HG03521 (cell line): ENCODE results near the gene PGP.

Source experiments
- ATAC-seq: cut with Tn5 transposase; IDR thresholded peaks from one replicate; pipeline ENCODE4 v1.9.1; 2021; ENCODE audit warnings: mild to moderate bottlenecking, moderate library complexity; ENCODE audit not compliant: unreplicated experiment

Gene PGP

DNA sequence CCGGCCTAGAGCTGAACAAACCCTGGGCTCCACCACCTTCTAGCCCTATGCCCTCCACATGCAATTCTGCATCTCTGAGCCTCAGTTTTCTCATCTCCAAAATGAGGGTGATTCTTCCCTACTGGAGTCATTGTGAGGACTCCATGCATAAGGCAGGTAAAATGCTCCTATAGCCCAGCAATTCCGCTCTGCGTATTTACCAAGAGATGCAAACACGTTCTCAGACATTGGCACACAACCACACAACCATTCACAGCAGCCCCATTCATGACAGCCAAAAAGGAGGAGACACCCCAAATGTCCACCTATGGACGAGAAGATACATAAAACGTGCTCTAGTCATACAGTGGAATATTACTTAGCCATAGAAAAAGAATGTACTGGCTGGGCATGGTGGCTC lies 14.3 kb downstream of the PGP start:
- ATAC-seq = no peak

DNA sequence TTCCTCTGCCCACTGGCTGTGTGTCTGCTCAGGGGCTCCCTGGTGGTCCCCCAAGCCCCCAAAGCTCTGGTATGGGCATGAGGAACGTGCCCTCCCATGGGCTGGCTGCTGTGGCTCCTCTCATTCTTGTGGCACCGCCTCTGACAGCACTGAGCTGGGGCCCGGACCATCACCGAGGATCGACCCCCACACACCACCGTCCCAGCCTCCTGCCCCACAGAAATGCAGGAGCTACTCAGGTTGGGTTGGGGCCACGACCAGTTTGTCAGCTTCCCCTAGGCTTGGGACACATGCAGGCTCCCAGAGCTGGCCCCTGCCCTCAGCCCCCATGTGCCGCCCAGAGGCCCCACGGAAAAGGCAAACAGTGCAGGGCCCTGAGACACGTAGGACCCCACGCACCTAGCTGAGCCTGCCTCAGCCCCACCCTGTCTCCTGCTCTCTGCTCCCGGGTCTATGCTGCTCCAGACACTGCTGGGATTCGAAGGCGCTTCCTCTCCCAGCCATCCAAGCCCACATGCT lies 15.0 kb downstream of the PGP start:
- ATAC-seq = no peak

DNA sequence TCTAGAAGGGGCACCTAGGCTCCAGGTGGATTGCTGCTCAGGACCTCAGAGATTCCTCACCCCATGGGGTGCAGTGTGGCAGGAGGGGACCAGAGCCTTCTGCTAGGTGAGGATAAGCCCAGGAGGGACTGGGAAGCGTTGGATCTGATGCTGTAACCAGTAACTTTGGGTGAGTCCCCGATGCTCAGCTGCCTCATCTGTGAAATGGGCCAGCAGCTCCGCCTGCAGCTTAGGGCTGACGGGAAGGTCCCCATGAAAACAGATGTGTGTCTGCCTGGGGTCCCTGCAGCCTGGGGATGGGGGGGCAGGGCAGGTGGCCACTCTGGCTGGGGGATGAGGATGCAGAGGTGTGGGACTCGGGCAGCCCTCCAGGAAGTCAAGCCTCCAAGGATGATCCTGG lies 15.5 kb downstream of the PGP start:
- no peak for ATAC-seq

DNA sequence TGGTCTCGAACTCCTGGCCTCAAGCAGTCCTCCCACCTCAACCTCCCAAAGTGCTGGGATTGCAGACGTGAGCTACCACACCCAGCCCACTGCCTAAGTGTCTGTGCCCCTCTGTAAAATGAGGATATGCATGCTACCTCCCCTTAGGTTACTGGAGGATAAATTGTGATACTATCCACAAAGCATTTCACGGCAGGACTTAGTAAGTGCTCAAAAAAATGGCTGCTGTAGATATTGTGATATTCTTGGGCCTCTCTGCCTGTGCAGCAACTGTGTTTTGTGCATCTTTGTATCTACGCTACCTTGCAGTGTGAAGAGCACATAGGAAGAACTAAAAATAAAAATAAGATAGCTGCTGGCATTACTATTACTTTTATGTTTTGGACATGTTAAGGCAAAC lies 16.4 kb downstream of the PGP start:
- no peak for ATAC-seq

- ATAC-seq = no peak
Observed at GRCh38 chr16:2197765-2198164, 16.9 kb downstream of the PGP start.

DNA sequence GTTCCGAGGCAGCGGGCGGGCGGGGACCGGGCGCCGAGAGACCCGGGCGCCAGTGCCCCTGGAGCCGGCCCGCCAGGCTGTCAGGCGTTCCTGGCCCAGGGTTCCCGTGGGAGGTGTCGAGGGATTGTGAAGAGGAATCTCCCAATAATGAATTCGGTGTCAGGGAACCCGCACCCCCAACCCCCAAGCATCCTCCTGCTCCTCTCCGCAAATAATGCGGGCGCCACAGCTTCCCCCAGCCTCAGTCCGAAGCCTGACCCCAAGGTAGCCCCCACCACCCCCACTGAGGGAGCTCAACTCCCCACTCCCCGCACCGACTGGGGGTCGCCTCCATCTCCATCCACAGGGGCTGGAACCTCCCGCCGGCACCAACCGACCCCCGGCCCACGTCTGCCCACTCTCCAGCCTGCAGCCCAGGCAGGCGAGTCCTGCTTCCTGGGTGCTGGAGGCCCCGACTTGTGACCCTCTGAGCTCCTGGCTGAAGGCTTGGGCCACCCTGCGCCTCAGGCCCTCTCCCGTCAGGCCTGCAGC lies 17.6 kb downstream of the PGP start:
- no peak for ATAC-seq

DNA sequence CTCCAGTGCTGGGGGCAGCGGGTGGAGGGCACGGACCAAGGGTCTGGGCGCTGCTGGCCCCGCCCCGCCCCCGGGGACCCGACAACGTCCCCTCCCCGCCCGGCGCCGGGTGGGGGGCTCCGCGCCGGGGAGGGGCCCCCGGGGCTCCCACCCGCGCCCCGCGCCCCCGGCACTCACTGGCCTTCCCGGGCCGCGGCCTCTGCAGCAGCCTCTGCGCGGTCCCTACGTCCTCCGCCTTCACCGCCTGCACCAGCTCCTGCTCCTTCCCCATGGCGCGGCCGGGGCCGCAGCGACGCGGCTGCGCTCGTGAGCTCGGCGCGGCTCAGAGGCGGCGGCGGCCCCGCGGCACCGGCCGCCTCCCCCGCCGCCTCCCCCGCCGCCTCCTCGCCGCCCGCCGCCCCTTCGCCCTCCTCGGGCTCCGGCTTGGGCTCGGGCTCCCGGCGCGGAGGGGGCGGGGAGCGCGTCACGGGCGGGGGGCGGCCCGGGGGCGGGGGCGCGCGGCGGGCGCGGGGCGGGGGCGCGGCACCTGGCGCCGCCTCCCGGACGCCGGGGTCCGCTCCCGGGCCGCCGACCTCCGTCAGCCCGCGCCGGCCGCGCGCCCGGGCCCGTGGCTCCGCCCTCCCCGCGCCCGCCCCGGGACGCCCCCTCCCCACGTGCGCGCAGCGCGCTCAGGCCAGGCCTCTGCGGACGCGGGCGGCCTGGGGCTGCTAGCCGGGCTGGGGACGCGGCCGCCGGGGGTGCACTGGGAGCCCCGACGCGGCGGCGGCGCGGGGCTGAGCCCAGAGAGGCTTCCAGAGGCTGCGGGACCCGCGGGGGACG lies 18.3 kb downstream of the PGP start, which contains the start of gene CASKIN1:
Gene CASKIN1 (minus strand): TSS at position 444 of the 819 bp plus-strand sequence. CDS start 173 bp downstream, at position 271.
- no peak for ATAC-seq

- no peak for ATAC-seq
Observed at GRCh38 chr16:2195322-2196161, 19.1 kb downstream of the PGP start.

DNA sequence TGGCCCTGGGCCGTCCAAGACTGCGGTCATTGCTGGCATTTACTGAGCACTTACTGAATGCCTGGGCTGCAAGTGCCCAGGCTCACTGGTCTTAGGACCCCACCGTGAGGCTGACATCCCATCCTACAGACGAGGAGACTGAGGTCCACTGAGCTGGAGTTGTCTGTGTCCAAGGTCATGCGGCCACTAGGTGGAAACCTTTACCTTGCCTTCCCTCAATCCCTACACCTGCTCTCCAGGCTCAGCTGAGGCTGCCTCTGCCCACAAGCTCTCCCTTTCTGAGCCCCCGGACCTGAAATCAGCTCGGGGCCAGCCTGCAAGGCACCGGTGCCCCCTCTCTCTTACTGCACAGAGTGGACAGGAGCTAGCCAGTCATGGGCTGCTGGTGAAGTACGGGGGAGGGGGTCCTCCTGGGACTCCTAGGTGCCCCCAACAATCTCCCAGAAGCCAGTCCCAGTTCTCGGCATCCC lies 19.8 kb downstream of the PGP start:
- no peak for ATAC-seq

GRCh38 chr16:2194166-2194834 lies 20.3 kb downstream of the PGP start:
- ATAC-seq = no peak

DNA sequence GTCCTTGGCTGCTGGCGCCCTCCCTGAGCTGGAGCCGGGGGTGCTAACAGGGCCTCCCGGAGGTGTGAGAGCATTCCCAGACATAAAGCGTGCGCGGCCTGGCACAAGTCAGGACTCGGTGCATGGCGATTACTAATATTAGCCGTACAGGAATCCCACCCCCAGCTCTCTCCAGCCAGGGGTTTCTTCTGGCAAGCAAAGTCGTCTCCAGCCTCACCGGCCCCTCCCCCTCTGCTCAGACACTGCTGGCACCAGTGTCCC lies 23.3 kb downstream of the PGP start:
- ATAC-seq = no peak

DNA sequence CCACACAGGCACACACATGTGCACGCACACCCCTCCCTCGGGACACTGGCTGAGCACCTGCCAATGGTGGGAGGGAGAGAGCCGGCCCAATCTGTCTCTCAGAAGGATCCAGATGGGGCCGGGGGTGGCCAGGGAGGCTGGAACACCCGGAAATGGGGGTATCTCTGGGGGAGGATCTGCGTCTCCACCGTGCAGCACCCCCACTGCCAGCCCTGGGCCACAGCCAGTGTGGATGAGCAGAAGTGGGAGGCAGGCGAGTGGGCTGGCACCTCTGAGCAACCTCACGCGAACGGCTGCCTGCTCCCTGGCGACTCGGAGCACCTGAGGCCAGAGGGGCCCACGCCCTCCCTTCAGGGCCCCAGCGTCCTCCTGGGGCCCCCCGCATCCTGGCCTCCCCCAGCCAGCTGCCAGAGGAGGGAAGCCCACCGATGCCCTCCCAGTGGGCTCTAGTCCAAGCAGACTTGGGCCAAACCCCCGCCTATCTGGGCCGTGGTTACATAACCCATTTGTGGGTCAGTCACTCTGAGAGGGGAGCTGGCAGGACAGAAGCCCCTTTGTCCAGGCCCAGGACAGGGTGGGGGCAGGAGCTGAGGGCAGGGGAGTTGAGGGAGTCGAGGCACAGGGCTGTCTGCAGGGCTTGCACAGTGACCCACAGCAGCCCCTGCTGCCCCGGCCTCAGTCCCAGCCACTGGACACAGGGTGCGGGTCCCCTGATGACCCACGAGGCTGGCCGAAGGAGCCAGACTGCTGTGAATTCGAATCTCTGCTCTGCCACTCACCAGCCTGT lies 23.8 kb downstream of the PGP start:
- no peak for ATAC-seq

- no peak for ATAC-seq
Observed at GRCh38 chr16:2190002-2190658, 24.5 kb downstream of the PGP start.

DNA sequence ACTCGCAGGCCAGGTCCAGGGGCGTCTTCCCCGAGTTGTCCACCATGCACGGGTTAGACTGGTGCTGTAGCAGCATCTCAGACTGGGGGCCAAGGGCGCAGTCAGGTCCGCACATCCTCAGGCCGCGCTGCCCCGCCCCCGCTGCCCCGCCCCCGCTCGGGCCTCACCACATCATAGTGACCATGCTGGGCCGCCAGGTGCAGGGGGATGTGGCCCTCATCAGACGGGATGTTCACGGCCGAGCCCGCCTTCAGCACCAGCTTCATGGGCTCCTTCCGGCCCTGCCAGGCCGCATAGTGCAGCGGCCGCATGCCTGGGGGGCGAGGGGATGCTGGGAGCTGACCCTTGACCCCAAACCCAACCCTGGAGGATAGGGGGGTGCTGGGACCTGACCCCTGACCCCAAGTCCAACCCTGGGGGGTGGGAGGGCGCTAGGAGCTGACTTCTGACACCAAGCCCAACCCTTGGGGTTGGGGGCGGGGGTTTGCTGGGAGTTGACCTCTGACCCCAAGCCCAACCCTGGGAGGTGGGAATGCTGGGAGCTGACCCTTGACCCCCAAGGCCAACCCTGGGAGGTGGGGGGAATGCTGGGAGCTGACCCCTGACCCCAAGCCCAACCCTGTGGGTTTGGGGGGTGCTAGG lies 25.3 kb downstream of the PGP start:
- ATAC-seq = no peak

- ATAC-seq = no peak
Observed at GRCh38 chr16:2188395-2188794, 26.2 kb downstream of the PGP start.

DNA sequence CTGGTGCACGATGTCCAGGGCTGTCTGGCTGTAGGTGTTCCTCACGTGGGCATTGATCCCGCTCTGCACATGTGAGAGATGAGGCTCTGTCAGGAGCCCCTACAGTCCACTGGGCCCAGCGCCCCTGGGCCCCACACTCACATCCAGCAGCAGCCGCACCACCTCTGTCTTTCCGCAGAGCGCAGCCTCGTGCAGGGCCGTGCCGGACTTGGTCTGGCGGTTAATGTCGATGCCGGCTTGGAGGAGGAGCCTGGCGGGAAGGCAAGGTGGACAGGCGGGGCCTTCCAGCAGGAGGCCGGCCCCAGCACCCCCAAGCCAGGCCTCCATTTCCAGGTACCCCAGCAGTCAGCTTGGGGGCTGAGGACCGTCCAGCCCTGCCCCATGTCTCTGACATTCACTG lies 27.4 kb downstream of the PGP start:
- no peak for ATAC-seq

DNA sequence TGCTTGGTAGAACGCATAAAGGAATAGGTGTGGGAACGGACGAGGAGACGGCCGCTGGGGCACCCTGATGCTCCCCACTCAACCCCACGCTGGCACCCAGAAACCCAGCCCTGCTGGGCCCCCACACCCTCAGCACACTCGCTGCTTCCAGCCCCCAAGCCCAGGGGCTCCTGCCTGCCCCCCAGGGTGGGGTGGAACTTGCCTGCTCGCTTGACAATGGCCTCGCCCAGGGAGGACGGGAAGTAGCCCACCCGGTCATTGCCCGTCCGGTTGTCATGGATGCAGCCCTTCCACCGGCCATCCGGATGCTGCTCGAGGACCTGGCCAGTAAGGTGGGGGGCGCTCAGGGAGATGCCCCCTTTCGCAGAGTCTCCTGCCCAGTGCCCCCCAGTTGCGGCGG lies 28.1 kb downstream of the PGP start:
- ATAC-seq = no peak

DNA sequence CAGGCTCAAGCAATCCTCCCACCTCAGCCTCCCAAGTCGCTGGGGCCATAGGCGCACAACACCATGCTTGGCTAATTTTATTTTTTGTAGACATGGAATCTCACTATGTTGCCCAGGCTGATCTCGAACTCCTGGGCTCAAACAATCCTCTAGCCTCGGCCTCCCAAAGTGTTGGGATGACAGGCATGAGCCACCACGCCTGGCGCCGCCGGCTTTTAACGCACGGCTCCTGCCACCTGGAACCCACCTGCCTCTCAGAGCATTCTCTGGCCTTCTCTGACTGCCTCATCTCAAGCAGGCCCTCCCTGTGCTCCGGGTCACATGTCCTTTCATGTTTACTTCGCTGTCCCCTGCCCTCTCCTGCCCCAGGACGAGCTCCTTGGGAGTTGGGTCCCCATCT lies 28.6 kb downstream of the PGP start:
- ATAC-seq = no peak

DNA sequence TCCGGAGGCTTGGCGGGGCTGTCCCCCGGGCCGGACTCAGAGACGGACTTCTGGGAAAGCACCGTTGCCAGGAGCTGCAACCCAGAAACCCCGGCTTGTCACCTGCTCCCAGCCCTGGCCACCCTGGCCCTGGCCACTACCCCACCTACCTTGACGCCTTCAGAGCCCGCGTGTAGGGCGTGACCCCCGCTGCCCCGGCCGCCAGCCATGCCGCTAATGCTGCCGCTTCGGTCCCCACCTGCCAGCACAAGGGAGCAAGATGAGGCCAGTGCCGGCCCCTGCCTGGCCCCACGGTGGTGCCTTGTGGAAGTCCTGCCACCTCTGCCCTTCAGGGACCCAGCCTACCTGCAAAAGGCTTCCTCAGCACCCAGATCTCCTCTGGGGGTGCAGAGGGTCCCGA lies 29.7 kb downstream of the PGP start:
- no peak for ATAC-seq
